IMR-90 (cell line): Measurements from ENCODE around the gene LRRC56. TPM values are rescaled to one million over a fixed set of nuclear protein-coding genes. Genes with fewer than 3 reads are reported as not detected.

Experiments
- ATAC-seq: fragments of 200-7000 bp; cut with Tn5 transposase; 2 replicates; pipeline ENCODE4 v1.9.1; 2020; ENCODE audit warnings: low read depth, mild to moderate bottlenecking, moderate library complexity
- BruUV-seq: library from RNA; stranded (reverse); fragments of 400-500 nt; replicated peaks from 2 replicates; lab custom pipeline; 2021; lab: Mats Ljungman, UMichigan
- CTCF ChIA-PET: fragments of 300-600 bp; formaldehyde crosslinking; extraction: SDS; loops from one replicate; lab custom pipeline; 2021; ENCODE audit warnings: antibody characterized with exemption; lab: Yijun Ruan, JAX
- POLR2A ChIA-PET: fragments of 300-600 bp; sonication (Branson Sonifier 250); formaldehyde crosslinking; loops from one replicate; lab custom pipeline; 2022; ENCODE audit warnings: antibody characterized with exemption; ENCODE audit not compliant: unreplicated experiment; lab: Charles Lee
- DNase-seq: peaks from one replicate; pipeline ENCODE4 v3.0.0; 2013
- H2AFZ ChIP-seq: replicated peaks from 2 replicates; pipeline ENCODE3; 2013; ENCODE audit warnings: low read length, mild to moderate bottlenecking; ENCODE audit not compliant: poor library complexity
- H2AK5ac ChIP-seq: 2 replicates; pipeline ENCODE4 v1.6.1; 2013; ENCODE audit warnings: low read depth, low read length, inconsistent platforms
- H2AK9ac ChIP-seq: replicated peaks from 2 replicates; pipeline ENCODE3; 2013; ENCODE audit warnings: mild to moderate bottlenecking, low read depth, low read length, moderate library complexity; ENCODE audit not compliant: poor library complexity
- H2BK120ac ChIP-seq: 2 replicates; pipeline ENCODE4 v1.6.1; 2013; ENCODE audit warnings: low read depth, low read length, inconsistent platforms
- H2BK15ac ChIP-seq: 3 replicates; pipeline ENCODE4 v1.6.1; 2013; ENCODE audit warnings: low read depth, low read length, inconsistent platforms
- H2BK20ac ChIP-seq: 2 replicates; pipeline ENCODE4 v1.6.1; 2013; ENCODE audit warnings: low read depth, mild to moderate bottlenecking, inconsistent platforms, low read length, moderate library complexity
- H2BK5ac ChIP-seq: 2 replicates; pipeline ENCODE4 v1.6.1; 2013; ENCODE audit warnings: mild to moderate bottlenecking, low read depth, low read length, inconsistent platforms; ENCODE audit not compliant: poor library complexity, severe bottlenecking
- H3K14ac ChIP-seq: replicated peaks from 2 replicates; pipeline ENCODE4 v1.6.1; 2013; ENCODE audit warnings: low read depth, low read length, inconsistent platforms
- H3K18ac ChIP-seq: 2 replicates; pipeline ENCODE4 v1.6.1; 2013; ENCODE audit warnings: low read depth, low read length, control low read depth
- H3K23ac ChIP-seq: 2 replicates; pipeline ENCODE4 v1.6.1; 2013; ENCODE audit warnings: low read depth, low read length, inconsistent platforms
- H3K27ac ChIP-seq: 2 replicates; pipeline ENCODE4 v1.5.1; 2013; ENCODE audit warnings: mild to moderate bottlenecking, control low read depth, low read length; ENCODE audit not compliant: insufficient read depth
- H3K27me3 ChIP-seq: 2 replicates; pipeline ENCODE4 v1.6.1; 2013; ENCODE audit warnings: low read length; ENCODE audit not compliant: control insufficient read depth, insufficient read depth
- H3K36me3 ChIP-seq: 2 replicates; pipeline ENCODE4 v1.6.1; 2013; ENCODE audit warnings: low read length, mixed read lengths; ENCODE audit not compliant: control insufficient read depth, insufficient read depth
- H3K4ac ChIP-seq: 2 replicates; pipeline ENCODE4 v1.6.1; 2013; ENCODE audit warnings: low read depth, low read length, inconsistent platforms
- H3K4me1 ChIP-seq: 2 replicates; pipeline ENCODE4 v1.6.1; 2013; ENCODE audit warnings: low read length, mixed read lengths; ENCODE audit not compliant: control insufficient read depth, insufficient read depth
- H3K4me2 ChIP-seq: 2 replicates; pipeline ENCODE4 v1.6.1; 2013; ENCODE audit warnings: low read depth, mild to moderate bottlenecking, control low read depth, low read length, moderate library complexity
- H3K4me3 ChIP-seq: 2 replicates; pipeline ENCODE4 v1.5.1; 2013; ENCODE audit warnings: low read depth, mild to moderate bottlenecking, control low read depth, low read length, moderate library complexity; ENCODE audit not compliant: insufficient read depth
- H3K56ac ChIP-seq: 2 replicates; pipeline ENCODE4 v1.6.1; 2013; ENCODE audit warnings: low read length, inconsistent platforms; ENCODE audit not compliant: insufficient read depth; ENCODE audit errors: extremely low read depth
- H3K79me1 ChIP-seq, 2 experiments: 2 replicates each; pipeline ENCODE4 v1.6.1; 2013; ENCODE audit warnings: low read length in 2 of 2, inconsistent platforms in 1 of 2, low read depth in 1 of 2
- H3K9ac ChIP-seq: 2 replicates; pipeline ENCODE4 v1.6.1; 2013; ENCODE audit warnings: low read depth, low read length, control low read depth
- H3K9me1 ChIP-seq: 2 replicates; pipeline ENCODE4 v1.6.1; 2013; ENCODE audit warnings: low read length, inconsistent platforms; ENCODE audit not compliant: insufficient read depth
- H3K9me3 ChIP-seq: 2 replicates; pipeline ENCODE4 v1.6.1; 2013; ENCODE audit warnings: low read length; ENCODE audit not compliant: control insufficient read depth, insufficient read depth
- H4K20me1 ChIP-seq: 2 replicates; pipeline ENCODE4 v1.6.1; 2013; ENCODE audit warnings: low read length, inconsistent platforms; ENCODE audit not compliant: insufficient read depth
- H4K5ac ChIP-seq: 2 replicates; pipeline ENCODE4 v1.6.1; 2013; ENCODE audit warnings: mild to moderate bottlenecking, low read depth, low read length, control low read depth
- H4K8ac ChIP-seq, 2 experiments: 2 replicates each; pipeline ENCODE4 v1.6.1; 2013; ENCODE audit warnings: low read depth in 2 of 2, low read length in 2 of 2, control low read depth in 1 of 2, inconsistent platforms in 1 of 2
- H4K91ac ChIP-seq: 2 replicates; pipeline ENCODE4 v1.6.1; 2013; ENCODE audit warnings: low read depth, low read length, inconsistent platforms; ENCODE audit not compliant: insufficient read depth
- BHLHE40 ChIP-seq: fragments of 150-350 bp; IDR thresholded peaks from 2 replicates; pipeline ENCODE4 v1.6.1; 2016; ENCODE audit warnings: mild to moderate bottlenecking, low read depth, low read length
- CHD1 ChIP-seq: IDR thresholded peaks from 2 replicates; pipeline ENCODE4 v1.6.1; 2012; ENCODE audit warnings: low read depth, low read length, improper control_type of control experiment
- CTCF ChIP-seq: conservative IDR thresholded peaks from 2 replicates; pipeline ENCODE4 v1.5.1; 2012; ENCODE audit warnings: mild to moderate bottlenecking, low read depth, low read length, improper control_type of control experiment
- ELK1 ChIP-seq: fragments of 150-350 bp; IDR thresholded peaks from 2 replicates; pipeline ENCODE4 v1.6.1; 2016; ENCODE audit warnings: low read depth, mild to moderate bottlenecking, low read length, moderate library complexity, borderline replicate concordance
- FOS ChIP-seq: fragments of 150-350 bp; IDR thresholded peaks from 2 replicates; pipeline ENCODE4 v1.6.1; 2016; ENCODE audit warnings: low read depth, low read length
- MAZ ChIP-seq: IDR thresholded peaks from 2 replicates; pipeline ENCODE4 v1.6.1; 2012; ENCODE audit warnings: low read depth, mild to moderate bottlenecking, low read length, improper control_type of control experiment, moderate library complexity, borderline replicate concordance
- MXI1 ChIP-seq: IDR thresholded peaks from 2 replicates; pipeline ENCODE4 v1.6.1; 2012; ENCODE audit warnings: low read depth, mild to moderate bottlenecking, low read length, moderate library complexity, borderline replicate concordance
- NFE2L2 ChIP-seq: fragments of 150-350 bp; IDR thresholded peaks from 2 replicates; pipeline ENCODE4 v1.6.1; 2016; ENCODE audit warnings: low read depth, mild to moderate bottlenecking, low read length
- POLR2A ChIP-seq: IDR thresholded peaks from 2 replicates; pipeline ENCODE4 v1.6.1; 2012; ENCODE audit warnings: mild to moderate bottlenecking, low read depth, low read length
- RCOR1 ChIP-seq: IDR thresholded peaks from 2 replicates; pipeline ENCODE4 v1.6.1; 2012; ENCODE audit warnings: mild to moderate bottlenecking, low read length, improper control_type of control experiment; ENCODE audit not compliant: insufficient replicate concordance
- RFX5 ChIP-seq: IDR thresholded peaks from 2 replicates; pipeline ENCODE4 v1.8.0; 2012; ENCODE audit warnings: low read depth, mild to moderate bottlenecking, low read length, moderate library complexity
- SMC3 ChIP-seq: fragments of 150-350 bp; IDR thresholded peaks from 2 replicates; pipeline ENCODE4 v1.6.1; 2016; ENCODE audit warnings: low read depth, mild to moderate bottlenecking, antibody characterized with exemption, low read length, moderate library complexity
- WGBS, 2 experiments: methylation state at CpG; one replicate each; pipeline versions ENCODE4 v1.1.5 to v1.1.7; 2013; ENCODE audit warnings: missing lambda C conversion rate in 2 of 2; ENCODE audit not compliant: insufficient read length in 1 of 2; ENCODE audit errors: extremely low coverage in 2 of 2; 5-methylcytosine and 5-hydroxymethylcytosine counted together
- dilution Hi-C: fragments of 300-500 bp; cut with HindIII; formaldehyde crosslinking; loops from one replicate; pipeline ENCODE4 v1.14.3; 2018; ENCODE audit warnings: low sequenced_read_pairs; ENCODE audit not compliant: unreplicated experiment
- in situ Hi-C: fragments of 300-500 bp; cut with MboI; formaldehyde crosslinking; loops from 3 replicates; pipeline ENCODE4 v1.14.3; 2019; ENCODE audit warnings: low sequenced_read_pairs, inconsistent platforms, mixed read lengths
- intact Hi-C: fragments of 100-400 bp; cut with micrococcal nuclease; formaldehyde crosslinking; loops from 2 replicates; pipeline ENCODE4 v1.10.0; 2022
- polyA plus RNA-seq, 3 experiments: library from polyadenylated mRNA; depleted of rRNA; stranded (reverse); fragments of >200 nt; gene quantifications; 2 replicates each; pipeline ENCODE4 v1.2.3, GENCODE V29; 2012; ENCODE audit warnings: low replicate concordance in 1 of 3
- total RNA-seq: library from RNA; depleted of rRNA; stranded (reverse); fragments of >200 nt; gene quantifications from 2 replicates; pipeline ENCODE4 v1.2.3, GENCODE V29; 2012
- TF ChIP-seq, protein P1 (sequence below): fragments of 150-350 bp; IDR thresholded peaks from 2 replicates; pipeline ENCODE4 v1.6.1; 2017; ENCODE audit warnings: mild to moderate bottlenecking, antibody characterized with exemption, low read length, low read depth

LRRC56 gene
- total and polyA plus RNA-seq, 2 of the 4 experiments (the other 2 are of a cell fraction) = 0.36 to 1.3 TPM

- H4K8ac ChIP-seq = no peak overlapping the region
- H3K4me3 ChIP-seq = no peak overlapping the region
- no peak overlapping the region for H2AK5ac ChIP-seq
- no peak overlapping the region for H2BK5ac ChIP-seq
- DNase-seq (no peak), ATAC-seq (no peak)
- BruUV-seq = no TSS peak
- H3K27me3 ChIP-seq = no peaks in the 10 kb centered on the region
- H3K4me2 ChIP-seq = no peak overlapping the region
- dilution Hi-C loops (no loop called here), in situ Hi-C loops (no loop called here), intact Hi-C loops (no loop called here)
- H3K9ac ChIP-seq = no peak overlapping the region
- no peak overlapping the region for H3K18ac ChIP-seq
- peaks cover 38% of the 10 kb centered on the region for H3K36me3 ChIP-seq
- H4K20me1 ChIP-seq = peaks cover 5% of the 10 kb centered on the region
- H2AFZ ChIP-seq = no peak overlapping the region
- H3K27ac ChIP-seq = no peak overlapping the region
- H2BK20ac ChIP-seq = no peak overlapping the region
- no peak overlapping the region for H2BK120ac ChIP-seq
- H3K23ac ChIP-seq = no peak overlapping the region
- no peaks in the 10 kb centered on the region for H3K9me3 ChIP-seq
- H4K5ac ChIP-seq = no peak overlapping the region
- H3K79me1 ChIP-seq = peaks cover 0 to 14% of the 10 kb centered on the region in 2 experiments; a peak in 2 of 4 replicates
- ChIA-PET CTCF (no interaction called here), POLR2A (no interaction called here)
- H2AK9ac ChIP-seq = no peak overlapping the region
- no peak overlapping the region for H2BK15ac ChIP-seq
- TF ChIP-seq RFX5 = no peak
- TF ChIP-seq POLR2A = no peak
- no peak for TF ChIP-seq FOS
- no peak for TF ChIP-seq CTCF
- TF ChIP-seq NFE2L2 = no peak
- no peak for TF ChIP-seq ELK1
- TF ChIP-seq MXI1 = no peak
- TF ChIP-seq BHLHE40 = no peak
- no peak for TF ChIP-seq CHD1
- TF ChIP-seq RCOR1 = no peak
- no peak for TF ChIP-seq SMC3
- no peak for TF ChIP-seq MAZ
- TF ChIP-seq, protein P1, sequence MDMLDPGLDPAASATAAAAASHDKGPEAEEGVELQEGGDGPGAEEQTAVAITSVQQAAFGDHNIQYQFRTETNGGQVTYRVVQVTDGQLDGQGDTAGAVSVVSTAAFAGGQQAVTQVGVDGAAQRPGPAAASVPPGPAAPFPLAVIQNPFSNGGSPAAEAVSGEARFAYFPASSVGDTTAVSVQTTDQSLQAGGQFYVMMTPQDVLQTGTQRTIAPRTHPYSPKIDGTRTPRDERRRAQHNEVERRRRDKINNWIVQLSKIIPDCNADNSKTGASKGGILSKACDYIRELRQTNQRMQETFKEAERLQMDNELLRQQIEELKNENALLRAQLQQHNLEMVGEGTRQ = no peak
- no peaks in the 10 kb centered on the region for H3K9me1 ChIP-seq
- H4K91ac ChIP-seq = no peak overlapping the region
- 100% methylated on average over 2 of the region's 15 CpGs; no CpG with 5 or more reads in 1 of the 2 experiments for WGBS, 2 experiments
- no peaks in the 10 kb centered on the region for H3K4me1 ChIP-seq
- no peak overlapping the region for H3K56ac ChIP-seq
- H3K14ac ChIP-seq = no peak overlapping the region
- H3K4ac ChIP-seq = no peak overlapping the region
Measured at GRCh38 chr11:490930-491260, 46.4 kb upstream of the LRRC56 start.
